GM12892 (cell line): ENCODE data around the gene ZNF787.
A peak's percentile ranks its signal among the peaks of the same experiment; 100 is the strongest.

Experiments
- DNase-seq: peaks from one replicate; pipeline ENCODE4 v3.0.0; 2011; ENCODE audit not compliant: insufficient read length
- FAIRE-seq: peaks from 2 replicates; lab custom pipeline; 2011; peaks lifted over from hg19 to GRCh38; lab: Jason Lieb, UNC
- POLR2A ChIP-seq: IDR thresholded peaks from 2 replicates; pipeline ENCODE4 v1.6.1; 2011; ENCODE audit warnings: low read depth, low read length, control low read depth
- POLR2AphosphoS5 ChIP-seq: IDR thresholded peaks from 2 replicates; pipeline ENCODE4 v1.6.1; 2011; ENCODE audit warnings: low read depth, low read length, control low read depth
- TAF1 ChIP-seq: IDR thresholded peaks from 2 replicates; pipeline ENCODE4 v1.6.1; 2011; ENCODE audit warnings: low read depth, mild to moderate bottlenecking, control low read depth, low read length, borderline replicate concordance

Gene ZNF787

DNA sequence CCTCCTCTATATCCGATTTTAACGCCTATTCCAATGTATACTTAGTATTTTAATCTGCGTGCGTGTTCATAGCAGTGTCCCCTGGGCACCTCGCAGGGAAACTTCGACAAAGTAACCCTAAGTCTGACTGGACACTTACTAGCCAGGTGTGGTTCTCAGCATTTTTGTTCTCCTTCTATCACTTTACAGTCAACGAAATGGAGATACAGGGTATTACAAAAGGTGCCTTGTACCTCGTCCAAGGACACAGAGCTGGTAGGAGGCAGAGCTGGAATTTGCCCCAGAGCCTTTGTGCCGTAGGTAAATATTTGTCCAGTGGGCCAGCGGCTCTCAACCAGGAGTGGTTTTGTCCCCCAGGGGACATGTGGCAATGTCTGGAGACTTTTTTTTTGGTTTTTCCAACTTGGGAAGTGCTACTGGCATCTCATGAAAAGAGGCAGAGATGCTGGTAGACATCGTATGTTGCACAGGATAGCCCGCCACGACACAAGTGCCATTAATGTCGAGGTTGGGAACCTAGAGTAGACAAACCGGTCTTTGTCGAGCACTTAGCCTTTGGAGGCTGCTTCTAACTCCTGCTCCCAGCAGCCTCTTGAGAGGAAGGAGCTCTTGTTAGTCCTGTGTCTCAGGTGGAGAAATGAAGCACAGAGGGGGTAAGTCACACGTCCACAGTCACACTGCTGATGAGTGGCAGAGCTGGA, 21.1 kb upstream of the ZNF787 start:
- peak; percentile 36 for FAIRE-seq
- DNase-seq: no peak
- TF ChIP-seq POLR2AphosphoS5: no peak
- no peak for TF ChIP-seq POLR2A
- no peak for TF ChIP-seq TAF1

DNA sequence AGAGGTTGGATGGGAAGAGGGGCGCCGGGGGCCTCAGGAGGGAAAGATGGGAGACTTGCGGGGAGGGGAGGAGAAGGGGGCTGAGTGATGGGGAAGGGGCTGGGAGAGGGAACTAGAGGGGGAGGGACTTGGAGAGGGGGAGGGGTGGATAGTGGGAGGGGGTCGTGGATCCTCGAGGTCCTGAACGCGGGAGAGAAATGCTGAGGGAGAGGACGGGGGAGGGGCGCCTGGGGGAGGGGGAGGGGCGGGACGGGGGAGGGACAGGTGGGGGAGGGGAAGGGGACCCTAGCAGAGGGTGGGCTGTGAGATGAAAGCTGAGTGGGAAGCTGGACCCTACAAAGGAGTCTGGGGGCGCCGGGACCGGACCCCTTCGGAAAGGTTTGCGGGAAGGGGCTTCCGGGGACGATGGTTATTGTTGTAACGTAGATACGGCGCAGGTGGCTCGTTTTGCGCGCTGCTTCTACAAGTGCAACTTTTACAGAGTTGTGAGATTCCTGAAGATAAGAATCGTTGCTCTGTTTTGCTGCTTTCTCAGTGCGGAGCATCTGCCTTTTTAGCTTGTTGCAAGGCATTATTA, 20.4 kb upstream of the ZNF787 start:
- no peak for FAIRE-seq
- peak; percentile 58 for DNase-seq
- TF ChIP-seq POLR2A: no peak
- no peak for TF ChIP-seq POLR2AphosphoS5
- no peak for TF ChIP-seq TAF1

DNA sequence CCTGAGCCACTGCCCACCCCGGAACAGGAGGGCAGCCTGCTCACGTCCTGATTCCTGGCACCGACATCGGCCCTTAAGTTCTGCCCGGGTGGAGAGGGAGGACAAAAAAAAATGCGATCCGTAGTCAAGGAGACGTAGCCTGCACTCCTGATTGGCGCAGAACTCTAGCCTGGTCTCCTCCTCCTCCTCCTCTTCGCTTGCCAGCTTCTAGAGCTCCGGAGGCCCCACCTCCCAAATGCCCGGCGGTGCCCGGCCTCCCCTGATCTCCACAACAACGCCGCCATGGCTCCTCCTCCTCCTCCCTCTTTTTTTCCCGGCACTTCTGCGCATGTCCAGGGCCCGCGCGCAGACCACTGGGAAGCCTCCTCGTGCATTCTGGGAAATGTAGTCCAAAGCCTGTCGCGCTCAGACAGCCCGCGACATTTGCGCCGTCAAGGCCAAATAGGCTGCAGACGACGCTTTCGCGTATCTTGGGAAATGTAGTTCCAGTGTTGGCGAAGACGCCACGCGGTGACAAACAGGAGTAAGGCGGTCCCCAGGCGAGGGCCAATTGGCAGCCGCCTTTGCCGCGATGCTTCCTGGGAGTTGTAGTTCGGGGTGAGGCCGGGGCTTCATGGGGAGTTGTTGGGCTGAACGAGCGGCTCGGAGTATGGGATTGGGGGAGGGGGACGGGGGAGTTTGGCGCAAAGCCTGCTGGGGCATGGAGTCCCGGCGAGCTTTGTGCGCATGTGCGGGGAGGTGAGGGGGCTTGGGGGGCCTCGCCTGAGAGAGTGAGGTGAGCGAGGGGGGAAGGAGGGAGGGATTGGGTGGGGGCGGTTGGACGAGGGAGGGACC, 19.7 kb upstream of the ZNF787 start, which contains the start of gene ZNF444:
Gene ZNF444 (plus strand): TSS at position 705 of the 834 bp plus-strand sequence. CDS start 5,625 bp downstream, outside the sequence.
- FAIRE-seq: peak; percentile 99

DNA sequence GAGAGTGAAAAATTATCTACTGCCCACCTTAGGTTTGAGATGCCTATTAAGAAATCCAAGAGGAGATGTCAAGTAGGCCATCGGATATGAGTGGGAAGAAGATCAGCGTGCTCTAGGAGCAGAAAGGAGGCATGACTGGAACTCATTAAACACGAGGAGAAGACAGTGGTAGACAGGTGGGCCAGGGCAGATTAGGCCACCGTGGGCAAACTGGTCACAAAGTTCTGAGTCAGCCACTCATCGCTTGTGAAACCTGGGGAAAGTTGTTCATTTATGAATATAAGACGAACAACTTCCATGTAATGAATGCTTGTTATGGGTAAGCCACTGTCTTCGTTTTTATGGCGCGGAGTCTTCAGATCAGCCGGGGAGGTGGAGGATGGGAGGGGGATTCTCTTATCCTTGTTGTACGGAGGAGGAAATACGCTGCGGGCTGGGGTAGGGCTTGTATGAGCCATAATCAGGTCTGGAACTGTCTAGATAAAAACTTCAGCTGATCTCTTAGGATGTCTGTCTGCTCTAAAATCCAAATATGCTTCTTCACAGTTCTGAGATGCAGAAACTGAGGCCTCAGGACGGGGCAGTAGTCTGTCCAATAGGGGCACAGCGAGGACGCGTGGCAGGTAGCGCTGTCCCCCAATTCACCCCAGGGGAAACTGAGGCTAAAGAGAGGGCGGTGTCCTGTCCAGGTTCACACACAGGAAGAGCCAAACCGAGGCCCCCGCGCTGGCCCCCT, 18.9 kb upstream of the ZNF787 start:
- FAIRE-seq (no peak), DNase-seq (no peak)
- TF ChIP-seq TAF1: no peak
- TF ChIP-seq POLR2AphosphoS5: no peak
- TF ChIP-seq POLR2A: no peak

More for the DNA sequence above, 19.7 kb upstream of the ZNF787 start, which contains the start of gene ZNF444:
- TF ChIP-seq POLR2A (peak; percentile 55; the same call in 1 of the 2 replicates), TAF1 (0 out of 2 replicates have a peak, but pooled peaks have one; percentile 46), POLR2AphosphoS5 (no peak)
- DNase-seq: peak; percentile 99

DNA sequence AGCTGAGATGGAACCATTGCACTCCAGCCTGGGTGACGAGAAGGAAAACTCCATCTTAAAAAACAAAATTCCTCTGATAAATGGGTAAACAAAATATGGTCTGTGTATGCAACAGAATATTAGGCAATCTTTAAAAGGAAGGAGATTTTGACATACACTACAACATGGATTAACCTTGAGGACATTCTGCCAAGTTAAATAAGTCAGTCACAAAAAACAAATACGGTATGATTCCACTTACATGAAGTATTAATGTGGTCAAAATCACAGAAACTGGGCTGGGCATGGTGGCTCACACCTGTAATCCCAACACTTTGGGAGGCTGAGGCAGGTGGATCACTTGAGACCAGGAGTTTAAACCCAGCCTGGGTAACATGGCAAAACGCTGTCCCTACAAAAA, 17.0 kb upstream of the ZNF787 start:
- DNase-seq (no peak), FAIRE-seq (no peak)
- TF ChIP-seq TAF1 (no peak), POLR2AphosphoS5 (no peak), POLR2A (no peak)

DNA sequence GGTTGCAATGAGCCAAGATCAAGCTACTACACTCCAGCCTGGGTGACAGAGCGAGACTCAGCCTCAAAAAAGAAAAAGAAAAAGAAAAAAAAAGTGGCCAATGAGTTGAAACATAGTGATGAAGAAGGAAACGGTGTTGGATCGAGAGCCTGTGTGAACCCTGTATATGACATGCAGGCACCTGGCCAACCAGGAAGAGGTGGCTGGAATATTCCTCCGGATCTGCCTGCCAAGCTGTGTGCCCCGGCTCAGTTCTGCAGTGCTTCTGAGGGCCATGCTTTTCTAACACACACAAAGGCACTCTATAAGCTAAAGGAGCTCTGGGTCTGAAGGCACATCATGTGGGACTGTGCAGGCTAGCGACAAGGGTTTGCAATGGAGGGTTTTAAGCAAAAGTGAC, 16.3 kb upstream of the ZNF787 start:
- DNase-seq (no peak), FAIRE-seq (no peak)
- no peak for TF ChIP-seq POLR2A
- no peak for TF ChIP-seq POLR2AphosphoS5
- no peak for TF ChIP-seq TAF1

DNA sequence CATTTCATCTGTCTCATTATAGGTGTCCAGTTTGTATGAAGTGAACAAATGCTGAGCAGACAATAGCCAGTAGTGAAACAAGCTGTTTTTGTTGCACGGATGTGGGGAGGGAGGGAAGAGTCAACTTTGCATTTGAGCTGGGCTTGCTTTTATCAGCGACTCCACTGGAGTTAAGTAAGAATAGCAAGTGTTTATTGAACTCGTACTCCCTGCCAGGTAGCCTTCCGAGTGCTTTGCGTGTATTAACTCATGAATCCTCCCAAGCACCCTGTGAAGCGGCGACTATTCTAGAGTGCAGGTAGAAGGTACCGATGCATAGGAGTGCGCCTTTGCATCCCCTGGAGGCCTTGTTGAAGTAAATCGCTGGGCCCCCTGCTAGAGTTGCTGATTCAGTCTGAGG, 15.3 kb upstream of the ZNF787 start:
- FAIRE-seq (no peak), DNase-seq (no peak)
- no peak for TF ChIP-seq POLR2A
- TF ChIP-seq POLR2AphosphoS5: no peak
- no peak for TF ChIP-seq TAF1

DNA sequence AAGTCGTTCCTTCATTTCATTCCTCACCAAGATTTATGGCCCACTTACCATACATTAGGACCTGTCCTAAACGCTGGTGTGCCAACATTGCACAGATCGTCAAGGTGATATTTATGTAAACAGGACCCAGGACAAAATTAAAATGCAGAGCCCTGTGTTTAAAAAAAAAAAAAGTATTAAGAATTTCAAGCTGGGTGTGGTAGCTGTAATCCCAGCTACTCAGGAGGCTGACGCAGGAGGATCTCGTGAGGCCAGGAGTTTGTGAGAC, 13.5 kb upstream of the ZNF787 start:
- DNase-seq: no peak
- FAIRE-seq: no peak
- TF ChIP-seq TAF1 (no peak), POLR2AphosphoS5 (no peak), POLR2A (no peak)

DNA sequence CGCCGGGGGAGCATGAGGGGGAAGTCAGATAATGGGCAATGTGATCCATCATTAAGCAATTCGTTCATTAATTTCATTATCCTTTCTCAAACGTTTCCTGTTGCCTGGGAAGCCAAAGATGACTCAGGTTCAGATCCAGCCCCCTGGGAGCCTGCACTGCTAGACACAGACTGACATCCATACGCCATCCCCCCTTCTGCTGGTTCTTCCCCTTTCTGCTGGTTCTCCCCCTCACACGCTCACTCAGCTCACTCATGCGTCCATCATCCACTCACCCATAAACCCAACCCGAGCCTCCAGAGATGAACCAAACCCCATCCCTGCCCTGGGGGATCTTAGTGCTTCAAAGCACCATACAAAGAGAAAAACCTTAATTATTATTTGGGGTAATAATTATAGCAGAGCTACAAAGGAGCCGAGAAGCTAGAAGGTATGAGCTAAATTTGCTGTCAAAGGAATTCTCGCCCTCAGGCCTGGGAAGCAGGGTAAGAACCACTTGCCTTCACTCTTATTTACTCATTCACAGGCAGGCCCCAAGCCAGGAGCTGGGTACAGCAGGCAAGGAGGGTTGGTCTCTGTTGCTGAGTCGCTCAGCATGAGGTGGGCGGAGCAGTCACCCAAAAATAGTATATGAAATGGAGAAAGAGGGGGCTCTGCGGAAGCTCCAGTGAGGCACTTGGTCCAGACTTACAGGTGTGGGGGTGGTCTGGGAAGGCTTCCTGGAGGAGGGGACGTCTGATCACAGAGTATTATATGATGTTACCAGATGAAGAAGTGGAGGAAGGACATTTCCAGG, 13.0 kb upstream of the ZNF787 start:
- DNase-seq: no peak
- TF ChIP-seq POLR2A: no peak
- peak; percentile 81 for FAIRE-seq

DNA sequence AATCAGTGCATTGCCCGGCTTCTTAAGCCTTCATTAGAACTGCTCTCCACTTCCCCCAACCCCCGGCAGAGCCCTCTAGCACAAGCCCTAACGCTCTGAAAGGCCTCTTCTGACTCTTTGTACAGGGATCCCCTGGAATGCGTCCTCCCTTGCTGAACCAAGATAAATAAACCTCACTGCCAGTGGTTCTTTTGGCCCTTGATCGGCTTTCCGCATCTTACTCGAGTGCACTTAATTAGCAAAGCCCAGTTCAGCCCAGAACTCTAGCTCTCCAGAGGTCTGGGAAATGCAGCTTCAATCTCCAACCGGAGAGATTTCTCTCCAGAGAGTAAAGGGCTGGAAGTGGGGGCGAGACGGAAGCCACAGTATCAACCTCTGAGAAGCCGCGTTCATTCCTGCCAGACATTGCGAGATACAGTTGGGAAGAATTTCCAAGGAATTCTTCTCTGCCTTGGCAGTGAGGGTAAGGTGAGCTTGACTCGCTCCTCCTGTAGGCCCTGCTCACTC, 11.3 kb upstream of the ZNF787 start:
- no peak for FAIRE-seq
- no peak for DNase-seq
- TF ChIP-seq POLR2AphosphoS5 (no peak), TAF1 (no peak), POLR2A (no peak)
